ENCODE results near the gene CHMP4A. TPM values are rescaled to one million over a fixed set of nuclear protein-coding genes. Genes with fewer than 3 reads are reported as not detected.
A peak's percentile ranks its signal among the peaks of the same experiment; 100 is the strongest.

CHMP4A gene
- total RNA-seq, 1 donor from 2014 or later = 37.6 TPM

- Histone ChIP-seq H3K9me3 (no peaks in the 10 kb centered on the region), H3K4me1 (peaks cover 15% of the 10 kb centered on the region), H3K27me3 (no peaks in the 10 kb centered on the region), H3K36me3 (peaks cover 0 to 3% of the 10 kb centered on the region in 2 donors), H3K4me3 (peak overlapping the region; percentile 31 to 41), H3K27ac (no peak overlapping the region)
- intact Hi-C loops (cut with DNase I) = no loop called here
- no peak for DNase-seq (ENCODE audit: extremely low spot score in 2 of 2)
- TF ChIP-seq POLR2AphosphoS5 (IDR thresholded peaks at IDR 0.05; ENCODE audit: insufficient read depth in 1 of 2, low read depth in 1 of 2) = no peak
- no peak for TF ChIP-seq CTCF (IDR thresholded peaks at IDR 0.05)
- no peak for TF ChIP-seq POLR2A (IDR thresholded peaks at IDR 0.05)
Observed at GRCh38 chr14:24172261-24172860, 40.9 kb downstream of the CHMP4A start.

GRCh38 chr14:24171422-24172260 is 41.6 kb downstream of the CHMP4A start, which contains the start of gene REC8:
REC8 (plus strand) TSS chr14:24172080; CDS start chr14:24172553, 473 bp downstream.
- H3K9me3 ChIP-seq = no peaks in the 10 kb centered on the region
- intact Hi-C loops (cut with DNase I) = no loop called here
- H3K36me3 ChIP-seq = peaks cover 0 to 11% of the 10 kb centered on the region in 2 donors
- no peak for DNase-seq (ENCODE audit: extremely low spot score in 2 of 2)
- peak within 1 kb of the TSS; percentile 31 to 41 for H3K4me3 ChIP-seq
- H3K4me1 ChIP-seq = peaks cover 15% of the 10 kb centered on the region
- no peak within 1 kb of the TSS for H3K27ac ChIP-seq
- TF ChIP-seq POLR2AphosphoS5 (IDR thresholded peaks at IDR 0.05; ENCODE audit: insufficient read depth in 1 of 2, low read depth in 1 of 2) (peak in 1 of 2 donors; percentile 19), POLR2A (IDR thresholded peaks at IDR 0.05) (no peak)
- no peaks in the 10 kb centered on the region for H3K27me3 ChIP-seq

- TF ChIP-seq POLR2AphosphoS5 (IDR thresholded peaks at IDR 0.05; ENCODE audit: insufficient read depth in 1 of 2, low read depth in 1 of 2) = no peak
- no peak for TF ChIP-seq CTCF (IDR thresholded peaks at IDR 0.05)
- no peak for TF ChIP-seq POLR2A (IDR thresholded peaks at IDR 0.05)
- Histone ChIP-seq H3K27me3 (no peaks in the 10 kb centered on the region), H3K27ac (no peak overlapping the region), H3K4me3 (no peak overlapping the region), H3K36me3 (peaks cover 0 to 51% of the 10 kb centered on the region in 2 donors), H3K4me1 (peaks cover 37% of the 10 kb centered on the region), H3K9me3 (no peaks in the 10 kb centered on the region)
- no peak for DNase-seq (ENCODE audit: extremely low spot score in 2 of 2)
- intact Hi-C loops (cut with DNase I) = no loop called here
Observed at GRCh38 chr14:24167469-24168114, 45.7 kb downstream of the CHMP4A start.

GRCh38 chr14:24165785-24166184 is 47.5 kb downstream of the CHMP4A start:
- Histone ChIP-seq H3K4me1 (peaks cover 32% of the 10 kb centered on the region), H3K27ac (no peak overlapping the region), H3K36me3 (peaks cover 0 to 51% of the 10 kb centered on the region in 2 donors), H3K4me3 (no peak overlapping the region), H3K27me3 (no peaks in the 10 kb centered on the region), H3K9me3 (no peaks in the 10 kb centered on the region)
- DNase-seq (ENCODE audit: extremely low spot score in 2 of 2) = no peak
- intact Hi-C loops (cut with DNase I) = no loop called here
- TF ChIP-seq CTCF (IDR thresholded peaks at IDR 0.05) (no peak), POLR2A (IDR thresholded peaks at IDR 0.05) (no peak), POLR2AphosphoS5 (IDR thresholded peaks at IDR 0.05; ENCODE audit: insufficient read depth in 1 of 2, low read depth in 1 of 2) (no peak)

GRCh38 chr14:24164518-24164991 is 48.7 kb downstream of the CHMP4A start:
- no peak overlapping the region for H3K4me3 ChIP-seq
- peaks cover 38% of the 10 kb centered on the region for H3K4me1 ChIP-seq
- H3K27ac ChIP-seq = no peak overlapping the region
- no peaks in the 10 kb centered on the region for H3K9me3 ChIP-seq
- H3K27me3 ChIP-seq = no peaks in the 10 kb centered on the region
- peaks cover 0 to 51% of the 10 kb centered on the region in 2 donors for H3K36me3 ChIP-seq
- DNase-seq (ENCODE audit: extremely low spot score in 2 of 2) = no peak
- intact Hi-C loops (cut with DNase I) = no loop called here
- no peak for TF ChIP-seq POLR2A (IDR thresholded peaks at IDR 0.05)

Data from vagina (tissue), 2 donors.